HG02623 (cell line): Measurements from ENCODE around the gene DRAXIN.

Experiments
- ATAC-seq: cut with Tn5 transposase; IDR thresholded peaks from one replicate; pipeline ENCODE4 v1.9.1; 2021; ENCODE audit warnings: moderate library complexity; ENCODE audit not compliant: unreplicated experiment

Gene DRAXIN

DNA sequence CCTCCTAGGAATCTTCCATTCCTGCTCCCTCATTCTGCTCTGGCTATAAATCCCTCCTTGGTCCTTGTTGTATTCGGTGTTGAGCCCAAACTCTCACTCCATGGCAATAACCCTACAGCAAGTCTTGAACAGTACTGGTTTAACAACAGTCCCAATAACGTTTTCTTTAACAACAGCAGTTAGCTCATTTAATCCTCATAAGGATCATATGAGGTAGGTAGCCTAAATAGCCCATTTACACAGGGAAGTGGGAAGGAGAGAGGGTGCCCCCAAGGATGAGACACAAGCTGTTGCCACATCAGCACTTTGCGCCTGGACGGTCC is 44.0 kb downstream of the DRAXIN start:
- ATAC-seq: no peak

DNA sequence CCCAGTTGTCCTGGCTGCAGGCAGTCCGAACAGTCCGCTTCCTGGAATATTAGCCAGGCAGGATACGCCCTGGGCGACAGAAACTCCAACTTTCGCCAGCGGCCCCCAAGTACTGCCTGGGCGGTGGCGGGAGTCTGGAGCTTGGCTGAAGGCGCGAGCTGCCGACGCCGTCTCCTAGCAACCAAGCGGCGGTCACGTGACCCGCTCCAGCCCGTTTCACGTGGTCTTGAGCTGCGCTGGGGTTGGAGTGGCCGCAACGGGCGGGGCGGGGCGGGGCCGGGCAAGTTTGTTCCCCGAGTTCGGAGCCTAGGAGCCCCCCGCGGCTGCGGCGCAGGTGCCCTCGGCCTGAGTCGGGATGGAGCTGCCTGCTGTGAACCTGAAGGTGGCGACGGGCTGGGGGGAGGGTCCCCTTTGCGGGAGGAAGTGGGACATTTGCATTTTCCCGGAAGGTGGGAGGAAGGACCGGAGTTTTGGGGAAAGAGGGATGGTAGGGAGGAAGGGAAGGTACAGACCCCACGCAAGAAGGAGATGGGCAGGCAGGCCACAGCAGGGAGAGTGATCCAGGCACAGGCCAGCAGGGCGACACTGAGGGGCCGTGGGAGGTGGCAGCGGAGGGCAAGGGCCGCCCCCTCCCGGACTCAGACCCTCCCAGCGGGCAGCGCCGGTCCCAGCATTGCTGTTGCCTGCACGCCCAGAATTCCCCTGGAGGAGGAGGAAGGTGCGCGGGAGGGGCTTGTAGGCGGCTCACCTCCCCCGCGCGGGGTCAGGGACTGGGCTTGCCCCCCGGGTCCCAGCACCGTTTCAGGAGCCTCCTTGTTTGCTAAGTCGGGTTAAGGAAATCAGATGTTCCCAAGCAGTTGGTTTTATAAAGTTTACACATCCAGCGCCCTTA is 44.6 kb downstream of the DRAXIN start, which contains the start of gene AGTRAP:
Gene AGTRAP (plus strand): TSS at position 283 of the 892 bp plus-strand sequence. CDS start 73 bp downstream, at position 356.
- ATAC-seq: peak; percentile 54

- ATAC-seq: no peak
Observed at GRCh38 chr1:11736746-11737639, 45.5 kb downstream of the DRAXIN start.

DNA sequence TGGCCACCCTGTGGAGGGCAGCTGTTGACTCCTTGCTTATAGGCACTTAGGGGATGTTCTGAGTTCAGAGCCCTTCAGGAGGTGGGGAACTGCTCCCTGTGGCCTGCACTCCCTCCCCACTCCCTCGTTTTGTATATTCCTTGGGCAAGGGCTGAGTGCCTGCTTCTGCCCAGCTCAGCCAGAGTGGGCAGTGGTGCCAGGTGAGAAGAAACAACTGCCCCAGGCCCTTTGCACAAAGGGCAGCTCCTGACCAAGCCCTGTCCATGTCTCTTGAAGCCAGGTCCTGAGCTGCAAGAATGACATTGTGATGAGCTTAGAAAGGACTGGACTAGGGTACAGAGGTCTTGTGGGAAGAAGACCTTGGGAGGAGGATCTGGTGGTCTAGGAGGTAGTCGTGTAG is 46.6 kb downstream of the DRAXIN start:
- ATAC-seq: no peak

- ATAC-seq: no peak
Observed at GRCh38 chr1:11738783-11739182, 47.3 kb downstream of the DRAXIN start.

DNA sequence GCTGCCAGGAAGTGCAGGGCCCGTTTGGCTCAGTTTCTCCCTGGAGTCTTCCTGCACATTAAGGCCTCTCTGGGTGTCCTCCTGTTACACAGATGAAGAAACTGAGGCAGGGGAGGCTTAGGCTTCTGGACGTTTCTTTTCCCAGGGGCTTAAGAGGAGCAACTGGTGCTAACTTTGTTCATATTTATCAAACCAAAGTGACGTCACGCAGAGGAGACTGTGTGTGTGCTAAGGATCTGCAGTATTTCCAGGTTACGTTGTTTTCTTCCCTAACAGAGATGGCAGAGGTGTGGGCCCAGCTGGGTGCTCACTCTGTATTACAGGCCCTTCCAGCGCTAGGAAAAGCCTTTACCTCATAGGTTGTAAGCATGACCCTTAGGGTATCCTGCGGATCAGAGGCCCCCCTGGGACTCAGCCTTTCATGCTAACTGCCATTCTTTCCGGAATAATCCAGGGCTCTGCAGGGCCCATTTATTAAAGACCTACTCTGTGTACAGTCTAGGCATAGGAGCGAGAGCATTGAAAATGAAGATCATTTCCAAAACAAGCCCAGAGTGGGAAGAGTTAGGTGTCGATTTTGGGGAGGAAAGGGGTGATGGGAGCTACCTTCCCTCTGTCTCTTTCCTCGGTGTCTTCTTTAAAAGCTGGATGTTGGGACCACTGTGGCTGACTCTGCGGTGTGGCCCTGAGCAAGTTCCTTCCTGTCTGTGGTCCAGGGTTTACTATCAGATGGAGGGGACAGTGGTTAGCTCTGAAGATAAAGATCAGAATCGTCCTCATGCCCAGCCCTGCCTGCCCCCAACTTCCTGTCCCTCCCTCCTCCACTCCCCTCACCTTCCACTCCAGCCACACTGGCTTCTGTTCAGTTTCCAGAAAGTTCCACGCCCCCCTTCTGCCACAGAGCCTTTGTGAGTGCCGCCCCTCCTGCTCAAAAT is 49.0 kb downstream of the DRAXIN start:
- ATAC-seq: no peak

- no peak for ATAC-seq
Observed at GRCh38 chr1:11741482-11741881, 50.0 kb downstream of the DRAXIN start.

DNA sequence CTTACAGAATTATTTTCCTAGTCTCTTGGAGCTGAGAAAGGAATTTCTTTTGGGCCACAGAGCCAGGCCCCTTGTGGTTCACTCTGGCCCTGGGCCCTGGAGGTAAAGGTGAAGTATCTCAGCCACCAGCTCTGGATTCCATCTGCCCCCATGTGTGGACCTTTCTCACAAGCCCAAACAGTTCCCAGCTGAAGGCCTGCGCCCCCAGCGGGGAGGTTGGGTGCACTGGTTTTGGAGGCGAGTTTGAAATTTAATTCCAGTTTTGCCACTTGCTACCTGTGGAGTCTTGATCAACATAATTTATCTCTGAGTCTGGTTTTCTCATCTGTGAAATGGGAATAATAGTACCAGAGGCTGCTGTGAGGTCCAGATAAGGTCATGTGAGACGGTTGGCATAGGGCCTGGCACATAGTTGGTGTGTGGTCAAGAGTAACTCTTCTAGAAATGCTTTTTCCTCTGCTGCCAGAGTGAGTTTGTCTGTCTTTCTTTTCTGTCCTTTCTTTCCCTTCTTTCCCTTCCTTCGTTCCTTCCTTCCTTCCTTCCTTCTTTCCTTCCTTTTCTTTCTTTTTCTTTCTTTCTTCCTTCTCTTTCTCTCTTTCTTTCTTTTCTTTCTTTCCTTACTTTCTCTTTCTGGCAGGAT is 50.5 kb downstream of the DRAXIN start:
- no peak for ATAC-seq

- no peak for ATAC-seq
Observed at GRCh38 chr1:11744287-11744686, 52.8 kb downstream of the DRAXIN start.

DNA sequence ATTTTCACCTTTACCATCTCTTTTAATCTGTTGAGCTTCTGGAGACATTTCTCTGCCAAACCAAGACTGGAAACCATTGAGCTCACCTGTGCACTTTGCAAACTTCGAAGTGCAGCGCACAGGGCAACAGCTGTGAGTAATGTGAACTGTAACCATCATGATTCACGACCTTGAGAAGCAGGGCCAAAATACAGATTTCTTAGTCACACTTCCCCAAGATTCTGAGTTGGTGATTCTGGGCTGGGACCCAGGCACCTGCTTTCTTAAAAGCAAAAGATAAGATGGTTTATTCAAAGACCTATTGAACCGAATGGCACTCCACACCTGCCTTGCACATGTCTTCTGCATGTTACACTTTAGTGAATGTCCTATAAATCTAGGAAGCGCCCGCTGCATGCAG is 54.6 kb downstream of the DRAXIN start:
- no peak for ATAC-seq

DNA sequence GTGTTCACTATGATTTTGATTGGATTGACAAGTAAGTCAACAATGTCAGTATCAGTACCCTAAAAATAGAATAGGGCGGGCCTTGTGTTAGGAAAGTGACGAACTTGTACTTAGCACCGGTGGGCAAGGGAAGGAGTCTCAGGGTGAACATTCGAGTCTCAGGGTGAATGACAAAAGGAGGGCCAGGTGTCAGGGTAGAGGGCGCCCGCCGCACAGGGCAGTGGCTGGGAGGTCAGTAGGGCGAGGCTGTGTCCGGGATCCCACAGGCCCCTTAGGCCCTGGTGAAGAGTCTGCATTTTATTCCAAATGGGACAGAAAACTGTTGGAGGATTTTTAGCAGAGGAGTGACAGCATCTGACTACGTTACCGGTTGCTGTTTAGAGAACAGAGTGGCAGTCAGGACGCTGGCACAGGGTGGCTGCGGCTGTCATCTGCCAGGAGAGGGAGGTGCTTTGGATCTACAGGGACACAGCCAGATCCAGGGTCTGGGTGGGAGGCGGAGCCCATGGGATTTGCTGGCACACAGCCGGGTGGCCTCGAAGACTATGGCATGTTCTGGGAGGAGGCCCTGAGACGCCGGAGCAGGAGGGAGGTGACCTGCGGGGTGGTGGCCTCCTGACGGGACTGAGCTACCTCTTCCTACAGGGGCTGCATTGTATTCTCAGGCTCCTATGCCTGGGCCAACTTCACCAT is 55.4 kb downstream of the DRAXIN start:
- no peak for ATAC-seq

DNA sequence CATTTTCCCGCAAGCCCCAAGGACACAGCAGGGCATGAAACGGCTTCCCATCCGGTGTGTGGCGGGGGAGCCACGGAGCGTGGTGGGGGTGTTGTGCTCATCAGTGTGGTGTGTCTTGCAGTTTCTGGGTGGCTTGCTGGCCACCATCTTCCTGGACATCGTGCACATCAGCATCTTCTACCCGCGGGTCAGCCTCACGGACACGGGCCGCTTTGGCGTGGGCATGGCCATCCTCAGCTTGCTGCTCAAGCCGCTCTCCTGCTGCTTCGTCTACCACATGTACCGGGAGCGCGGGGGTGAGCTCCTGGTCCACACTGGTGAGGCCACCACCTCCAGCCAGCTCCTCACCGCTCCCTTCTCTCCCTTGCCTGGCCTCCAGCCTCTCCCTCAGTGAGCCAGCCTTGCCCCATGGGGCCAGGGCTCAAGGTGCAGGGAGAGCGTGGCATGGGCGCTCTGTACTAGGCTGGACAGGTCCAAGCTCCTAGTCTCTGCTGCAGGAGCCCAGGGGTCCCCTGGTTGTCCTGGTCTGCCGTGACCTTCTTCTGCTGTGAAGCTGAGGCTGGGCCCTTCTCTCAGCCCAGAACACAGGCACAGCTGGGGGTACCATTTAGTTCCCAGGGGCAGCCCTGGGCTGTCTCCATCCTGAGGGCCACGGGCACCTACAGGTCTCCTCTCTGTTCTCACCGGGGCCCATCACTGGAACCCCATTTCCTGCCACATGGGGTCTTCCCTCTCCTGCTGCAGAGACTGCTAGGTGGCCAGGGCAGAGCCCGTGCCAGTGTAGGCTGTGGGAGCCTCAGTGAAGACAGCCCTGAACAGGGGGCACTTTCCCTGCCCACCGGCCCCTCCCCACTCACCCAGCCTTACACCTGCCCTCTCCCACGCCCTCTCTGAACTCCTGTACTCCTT is 57.0 kb downstream of the DRAXIN start:
- no peak for ATAC-seq

DNA sequence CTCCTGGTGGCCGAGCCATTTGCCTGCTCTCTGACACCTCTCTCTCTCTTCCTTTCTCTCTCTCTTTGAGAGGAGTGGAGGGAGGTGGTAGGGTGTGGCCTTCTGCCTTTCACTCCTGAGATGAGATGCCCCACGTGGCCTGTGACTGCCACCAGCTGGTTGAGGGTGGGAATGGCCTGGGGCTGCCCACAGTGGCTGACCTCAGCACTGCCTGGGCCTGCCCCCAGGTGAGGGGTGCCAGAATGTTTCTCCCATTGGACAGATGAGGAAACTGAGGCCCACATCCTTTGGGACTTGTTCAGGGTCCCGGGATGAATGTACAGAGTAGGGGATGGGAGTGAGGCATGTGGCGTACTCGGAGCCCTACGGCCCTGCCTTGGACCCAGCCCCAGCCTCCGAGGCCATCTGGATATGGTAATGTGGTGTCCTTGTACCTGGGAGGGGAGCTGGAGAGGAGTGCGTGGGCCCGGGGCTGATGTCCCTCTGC is 57.7 kb downstream of the DRAXIN start:
- no peak for ATAC-seq

- ATAC-seq: no peak
Observed at GRCh38 chr1:11749996-11750395, 58.5 kb downstream of the DRAXIN start.

- ATAC-seq: no peak
Observed at GRCh38 chr1:11751087-11751486, 59.6 kb downstream of the DRAXIN start.

DNA sequence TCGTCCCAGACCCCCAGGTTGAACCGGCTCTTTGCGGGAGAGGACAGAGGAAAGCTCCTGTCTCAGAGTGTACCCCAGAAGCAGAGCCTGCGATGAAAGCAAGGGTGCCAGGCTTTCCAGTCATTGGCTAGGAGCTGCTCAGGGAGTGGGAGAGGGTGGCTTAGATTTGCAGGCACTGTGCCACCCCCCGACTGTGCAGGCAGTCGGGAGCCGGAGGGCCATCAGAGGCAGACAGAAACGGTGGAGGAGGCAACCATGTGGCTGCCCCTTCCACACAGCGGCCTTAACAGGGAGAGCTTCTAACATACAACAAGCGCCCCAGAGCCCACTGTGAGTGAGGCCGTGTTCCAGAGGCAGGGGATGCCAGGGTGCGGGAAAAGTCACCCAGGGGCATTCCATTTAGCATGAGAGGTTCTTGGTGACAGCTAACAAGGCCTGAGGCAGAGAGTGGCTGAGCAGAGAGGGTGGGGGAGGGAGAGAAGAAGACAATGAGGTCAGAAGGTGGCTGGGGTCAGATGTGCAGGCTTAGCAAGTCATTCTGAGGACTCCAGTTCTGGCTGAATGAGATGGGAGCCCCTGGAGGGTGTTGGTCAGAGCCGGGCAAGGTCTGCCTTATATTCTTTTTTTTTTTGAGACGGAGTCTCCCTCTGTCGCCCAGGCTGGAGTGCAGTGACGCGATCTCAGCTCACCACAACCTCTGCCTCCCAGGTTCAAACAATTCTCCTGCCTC is 61.0 kb downstream of the DRAXIN start:
- ATAC-seq: no peak

DNA sequence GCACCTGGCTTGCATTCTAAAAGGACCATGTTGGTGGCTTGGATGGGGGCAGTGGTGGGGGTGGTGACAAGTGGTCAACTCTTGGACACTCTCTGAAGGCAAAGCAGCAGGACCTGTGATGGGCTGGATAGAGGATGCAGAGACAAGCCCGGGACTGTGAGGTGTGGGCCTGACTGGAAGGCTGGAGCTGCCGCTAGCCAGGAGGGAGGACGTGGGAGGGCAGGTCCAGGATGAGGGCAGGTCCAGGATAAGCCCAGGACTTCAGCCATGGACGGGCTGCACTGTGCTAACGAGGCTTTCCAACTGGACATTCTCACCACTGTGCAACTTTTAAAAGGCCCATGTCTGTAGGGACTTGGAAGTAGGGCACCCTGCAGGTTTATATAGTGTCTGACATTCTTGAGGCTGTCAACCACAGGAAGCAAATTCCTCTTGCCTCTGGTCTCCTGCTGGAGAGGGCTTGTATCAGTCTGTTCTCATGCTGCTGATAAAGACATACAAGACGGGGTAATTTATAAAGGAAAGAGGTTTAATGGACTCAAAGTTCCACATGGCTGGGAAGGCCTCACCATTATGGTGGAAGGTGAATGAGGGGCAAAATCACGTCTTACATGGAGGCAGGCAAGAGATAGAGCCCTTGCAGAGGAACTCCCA is 62.2 kb downstream of the DRAXIN start:
- ATAC-seq: no peak
